ENCODE data around the gene DIPK1B. TPM values are rescaled to one million over a fixed set of nuclear protein-coding genes. Genes with fewer than 3 reads are reported as not detected.
A peak's percentile ranks its signal among the peaks of the same experiment; 100 is the strongest.
"Not testable (repeated sequence)": the region's sequence is repeated elsewhere in the genome, so short reads cannot be mapped to it uniquely, and the experiment has no call there.

DIPK1B gene
- total and polyA plus RNA-seq, 2 donors (not counting 3 experiments of a cell fraction or from before 2014, with no cell fraction given) = 253 to 441 TPM

GRCh38 chr9:136760834-136761544, 48.6 kb downstream of the DIPK1B start:
- dilution Hi-C loops (cut with MboI; ENCODE audit: extremely low pct_ligation_motif_present, low sequenced_read_pairs); H4K20me1 ChIP-seq (replicated peaks; ENCODE audit: control insufficient read depth, extremely low read depth, insufficient read depth, low read length); H3K4me1 ChIP-seq (ENCODE audit: control insufficient read depth, extremely low read depth, insufficient read depth, low read length); H3K9ac ChIP-seq (replicated peaks; ENCODE audit: extremely low read depth, insufficient read depth, low read length); H3K79me2 ChIP-seq (ENCODE audit: control insufficient read depth, insufficient read depth, low read length); H3K9me3 ChIP-seq (replicated peaks; ENCODE audit: control insufficient read depth, insufficient read depth, low read length); H3K4me2 ChIP-seq (ENCODE audit: insufficient read depth, low read length); intact Hi-C loops (cut with micrococcal nuclease); H3K9me1 ChIP-seq (replicated peaks; ENCODE audit: control insufficient read depth, extremely low read depth, insufficient read depth, low read length); H3K36me3 ChIP-seq (ENCODE audit: control insufficient read depth in 2 of 2, extremely low read depth in 1 of 2, insufficient read depth in 2 of 2, low read length in 2 of 2); H3K4me3 ChIP-seq (replicated peaks in 1 of 3; ENCODE audit: insufficient read depth in 1 of 3, low read depth in 1 of 3, low read length in 3 of 3); H2AFZ ChIP-seq (ENCODE audit: low read depth, low read length); H3K27ac ChIP-seq (ENCODE audit: insufficient read depth, low read depth, low read length); POLR2A ChIA-PET; H3K27me3 ChIP-seq (ENCODE audit: control insufficient read depth in 2 of 2, insufficient read depth in 2 of 2, low read length in 2 of 2); BruUV-seq (replicated peaks): not testable (repeated sequence)
- DNase-seq (ENCODE audit: low read depth, low spot score) (peak; percentile 57), FAIRE-seq (peak; percentile 85)
- CTCF ChIA-PET = interaction anchor here (0.6 to 2.1 kb wide), 5 partner anchors 11 to 268 kb away, joined by 3 to 7 read pairs (median 3); no protein-coding TSS in a partner anchor
- peak; percentile 59 to 81 for TF ChIP-seq CTCF (IDR thresholded peaks at IDR 0.05; ENCODE audit: extremely low read depth in 1 of 2, insufficient read depth in 1 of 2, low read depth in 1 of 2, low read length in 2 of 2)

GRCh38 chr9:136761545-136761981, 49.2 kb downstream of the DIPK1B start:
- no peak for FAIRE-seq

More at GRCh38 chr9:136761545-136761981, 49.2 kb downstream of the DIPK1B start:
- H3K27me3 ChIP-seq (ENCODE audit: control insufficient read depth in 2 of 2, insufficient read depth in 2 of 2, low read length in 2 of 2) = no peaks in the 10 kb centered on the region
- TF ChIP-seq JUN (IDR thresholded peaks at IDR 0.05; ENCODE audit: borderline replicate concordance, insufficient read depth, insufficient read length, low read depth) (no peak), EZH2 (IDR thresholded peaks at IDR 0.05; ENCODE audit: borderline replicate concordance, low read depth, low read length, severe bottlenecking) (no peak), POLR2A (IDR thresholded peaks at IDR 0.05; ENCODE audit: low read depth, low read length) (no peak), POLR2AphosphoS5 (IDR thresholded peaks at IDR 0.05; ENCODE audit: insufficient read depth, low read depth, low read length) (no peak)
- no TSS peak for BruUV-seq (replicated peaks)
- no peaks in the 10 kb centered on the region for H3K79me2 ChIP-seq (ENCODE audit: control insufficient read depth, insufficient read depth, low read length)
- no peaks in the 10 kb centered on the region for H3K36me3 ChIP-seq (ENCODE audit: control insufficient read depth in 2 of 2, extremely low read depth in 1 of 2, insufficient read depth in 2 of 2, low read length in 2 of 2)
- dilution Hi-C loops (cut with MboI; ENCODE audit: extremely low pct_ligation_motif_present, low sequenced_read_pairs) (no loop called here), intact Hi-C loops (cut with micrococcal nuclease) (no loop called here)
- H3K27ac ChIP-seq (ENCODE audit: insufficient read depth, low read depth, low read length) = no peak overlapping the region
- H2AFZ ChIP-seq (ENCODE audit: low read depth, low read length) = no peak overlapping the region
- DNase-seq (ENCODE audit: low read depth, low spot score) = no peak
- H3K4me1 ChIP-seq (ENCODE audit: control insufficient read depth, extremely low read depth, insufficient read depth, low read length) = no peaks in the 10 kb centered on the region
- no peak overlapping the region for H3K4me2 ChIP-seq (ENCODE audit: insufficient read depth, low read length)
- H4K20me1 ChIP-seq (replicated peaks; ENCODE audit: control insufficient read depth, extremely low read depth, insufficient read depth, low read length) = no peaks in the 10 kb centered on the region
- H3K9ac ChIP-seq (replicated peaks; ENCODE audit: extremely low read depth, insufficient read depth, low read length) = no peak overlapping the region
- POLR2A ChIA-PET = no interaction called here
- H3K9me3 ChIP-seq (replicated peaks; ENCODE audit: control insufficient read depth, insufficient read depth, low read length) = no peaks in the 10 kb centered on the region
- CTCF ChIA-PET = interaction anchor here (0.6 to 0.9 kb wide), 5 partner anchors 16 to 268 kb away, joined by 3 to 7 read pairs (median 3); no protein-coding TSS in a partner anchor
- no peaks in the 10 kb centered on the region for H3K9me1 ChIP-seq (replicated peaks; ENCODE audit: control insufficient read depth, extremely low read depth, insufficient read depth, low read length)
- H3K4me3 ChIP-seq (replicated peaks in 1 of 3; ENCODE audit: insufficient read depth in 1 of 3, low read depth in 1 of 3, low read length in 3 of 3) = no peak overlapping the region
